ENCODE data around the gene AIFM2. TPM values are rescaled to one million over a fixed set of nuclear protein-coding genes. Genes with fewer than 3 reads are reported as not detected.

AIFM2 gene
- total and polyA plus RNA-seq, 4 donors, result 5.0 to 20.3 (median 9.7) TPM

DNA sequence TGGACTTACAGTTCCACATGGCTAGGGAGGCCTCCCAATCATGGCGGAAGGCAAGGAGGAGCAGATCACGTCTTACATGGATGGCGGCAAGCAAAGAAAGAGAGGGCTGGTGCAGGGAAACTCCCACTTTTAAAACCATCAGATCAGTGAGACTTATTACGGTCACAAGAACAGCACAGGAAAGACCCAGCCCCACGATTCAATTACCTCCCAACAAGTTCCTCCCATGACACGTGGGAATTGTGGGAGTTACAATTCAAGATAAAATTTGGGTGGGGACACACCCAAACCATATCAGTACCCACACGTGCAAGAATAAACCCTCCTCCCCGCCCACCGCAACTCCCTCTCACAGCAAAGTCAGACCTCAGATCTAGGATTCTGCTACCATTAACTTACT, 4.5 kb upstream of the AIFM2 start:
- Histone ChIP-seq H3K4me1 (ENCODE audit: control insufficient read depth in 4 of 4, insufficient read depth in 4 of 4, low read length in 3 of 4) (peaks cover 0 to 8% (median 2%) of the 10 kb centered on the region in 4 donors), H3K27me3 (ENCODE audit: control insufficient read depth in 4 of 4, insufficient read depth in 4 of 4, low read length in 3 of 4) (no peaks in the 10 kb centered on the region), H3K4me3 (ENCODE audit: low read depth in 1 of 3, low read length in 3 of 3) (no peak overlapping the region), H3K27ac (ENCODE audit: low read depth in 1 of 2, low read length in 2 of 2) (no peak overlapping the region), H3K36me3 (ENCODE audit: control insufficient read depth in 4 of 4, insufficient read depth in 3 of 4, low read depth in 1 of 4, low read length in 3 of 4) (peaks cover 0 to 6% (median 2%) of the 10 kb centered on the region in 4 donors), H3K9ac (ENCODE audit: low read depth in 1 of 2, low read length in 2 of 2) (no peak overlapping the region), H3K9me3 (ENCODE audit: control insufficient read depth in 4 of 4, low read length in 3 of 4) (no peaks in the 10 kb centered on the region)
- TF ChIP-seq FOXA1 (IDR thresholded peaks at IDR 0.05) (no peak), SP1 (IDR thresholded peaks at IDR 0.05) (no peak), RXRA (IDR thresholded peaks at IDR 0.05) (no peak)
- WGBS, result 83% methylated on average over 9 of the region's 9 CpGs
- no peak for DNase-seq (ENCODE audit: low spot score)

DNA sequence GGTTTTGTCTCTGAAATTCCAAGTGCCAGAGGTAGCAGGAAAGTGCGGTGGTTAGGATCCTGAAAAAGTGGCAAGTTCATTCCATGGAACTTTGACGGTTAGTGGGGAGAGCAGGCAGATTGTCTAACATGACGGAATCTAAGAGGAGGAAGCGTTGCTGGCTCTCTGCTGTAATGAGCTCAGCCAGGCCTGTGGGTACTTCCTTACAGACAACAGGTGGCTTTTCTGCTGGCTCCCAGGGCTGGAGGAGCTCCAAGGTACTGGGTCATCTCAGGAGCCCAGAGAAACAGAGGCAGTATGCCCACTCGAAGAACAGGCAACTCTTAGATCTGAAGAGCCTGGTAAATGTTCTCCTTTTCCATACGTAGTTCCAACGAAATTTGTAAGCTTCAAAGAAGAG, 3.1 kb upstream of the AIFM2 start:
- WGBS, result 86% methylated on average over 7 of the region's 7 CpGs
- DNase-seq (ENCODE audit: low spot score), result no peak
- Histone ChIP-seq H3K9ac (ENCODE audit: low read depth in 1 of 2, low read length in 2 of 2) (no peak overlapping the region), H3K9me3 (ENCODE audit: control insufficient read depth in 4 of 4, low read length in 3 of 4) (no peaks in the 10 kb centered on the region), H3K4me3 (ENCODE audit: low read depth in 1 of 3, low read length in 3 of 3) (no peak overlapping the region), H3K4me1 (ENCODE audit: control insufficient read depth in 4 of 4, insufficient read depth in 4 of 4, low read length in 3 of 4) (peaks cover 2 to 19% (median 10%) of the 10 kb centered on the region in 4 donors), H3K27me3 (ENCODE audit: control insufficient read depth in 4 of 4, insufficient read depth in 4 of 4, low read length in 3 of 4) (no peaks in the 10 kb centered on the region), H3K27ac (ENCODE audit: low read depth in 1 of 2, low read length in 2 of 2) (no peak overlapping the region), H3K36me3 (ENCODE audit: control insufficient read depth in 4 of 4, insufficient read depth in 3 of 4, low read depth in 1 of 4, low read length in 3 of 4) (peaks cover 0 to 6% (median 2%) of the 10 kb centered on the region in 4 donors)
- TF ChIP-seq YY1 (IDR thresholded peaks at IDR 0.05) (no peak), FOXA1 (IDR thresholded peaks at IDR 0.05) (no peak), HNF4A (conservative IDR thresholded peaks at IDR 0.05) (no peak), JUND (IDR thresholded peaks at IDR 0.05) (no peak), EGR1 (IDR thresholded peaks at IDR 0.05; ENCODE audit: low read depth in 2 of 2) (no peak), TAF1 (conservative IDR thresholded peaks at IDR 0.05) (no peak), HNF4G (IDR thresholded peaks at IDR 0.05) (no peak), SP1 (IDR thresholded peaks at IDR 0.05) (no peak)
- TF ChIP-seq, protein P1, sequence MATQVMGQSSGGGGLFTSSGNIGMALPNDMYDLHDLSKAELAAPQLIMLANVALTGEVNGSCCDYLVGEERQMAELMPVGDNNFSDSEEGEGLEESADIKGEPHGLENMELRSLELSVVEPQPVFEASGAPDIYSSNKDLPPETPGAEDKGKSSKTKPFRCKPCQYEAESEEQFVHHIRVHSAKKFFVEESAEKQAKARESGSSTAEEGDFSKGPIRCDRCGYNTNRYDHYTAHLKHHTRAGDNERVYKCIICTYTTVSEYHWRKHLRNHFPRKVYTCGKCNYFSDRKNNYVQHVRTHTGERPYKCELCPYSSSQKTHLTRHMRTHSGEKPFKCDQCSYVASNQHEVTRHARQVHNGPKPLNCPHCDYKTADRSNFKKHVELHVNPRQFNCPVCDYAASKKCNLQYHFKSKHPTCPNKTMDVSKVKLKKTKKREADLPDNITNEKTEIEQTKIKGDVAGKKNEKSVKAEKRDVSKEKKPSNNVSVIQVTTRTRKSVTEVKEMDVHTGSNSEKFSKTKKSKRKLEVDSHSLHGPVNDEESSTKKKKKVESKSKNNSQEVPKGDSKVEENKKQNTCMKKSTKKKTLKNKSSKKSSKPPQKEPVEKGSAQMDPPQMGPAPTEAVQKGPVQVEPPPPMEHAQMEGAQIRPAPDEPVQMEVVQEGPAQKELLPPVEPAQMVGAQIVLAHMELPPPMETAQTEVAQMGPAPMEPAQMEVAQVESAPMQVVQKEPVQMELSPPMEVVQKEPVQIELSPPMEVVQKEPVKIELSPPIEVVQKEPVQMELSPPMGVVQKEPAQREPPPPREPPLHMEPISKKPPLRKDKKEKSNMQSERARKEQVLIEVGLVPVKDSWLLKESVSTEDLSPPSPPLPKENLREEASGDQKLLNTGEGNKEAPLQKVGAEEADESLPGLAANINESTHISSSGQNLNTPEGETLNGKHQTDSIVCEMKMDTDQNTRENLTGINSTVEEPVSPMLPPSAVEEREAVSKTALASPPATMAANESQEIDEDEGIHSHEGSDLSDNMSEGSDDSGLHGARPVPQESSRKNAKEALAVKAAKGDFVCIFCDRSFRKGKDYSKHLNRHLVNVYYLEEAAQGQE (IDR thresholded peaks at IDR 0.05), result no peak
- TF ChIP-seq, protein P2, sequence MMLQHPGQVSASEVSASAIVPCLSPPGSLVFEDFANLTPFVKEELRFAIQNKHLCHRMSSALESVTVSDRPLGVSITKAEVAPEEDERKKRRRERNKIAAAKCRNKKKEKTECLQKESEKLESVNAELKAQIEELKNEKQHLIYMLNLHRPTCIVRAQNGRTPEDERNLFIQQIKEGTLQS (IDR thresholded peaks at IDR 0.05), result no peak
- TF ChIP-seq, protein P3, sequence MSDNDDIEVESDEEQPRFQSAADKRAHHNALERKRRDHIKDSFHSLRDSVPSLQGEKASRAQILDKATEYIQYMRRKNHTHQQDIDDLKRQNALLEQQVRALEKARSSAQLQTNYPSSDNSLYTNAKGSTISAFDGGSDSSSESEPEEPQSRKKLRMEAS (IDR thresholded peaks at IDR 0.05), result no peak
- TF ChIP-seq, protein P4, sequence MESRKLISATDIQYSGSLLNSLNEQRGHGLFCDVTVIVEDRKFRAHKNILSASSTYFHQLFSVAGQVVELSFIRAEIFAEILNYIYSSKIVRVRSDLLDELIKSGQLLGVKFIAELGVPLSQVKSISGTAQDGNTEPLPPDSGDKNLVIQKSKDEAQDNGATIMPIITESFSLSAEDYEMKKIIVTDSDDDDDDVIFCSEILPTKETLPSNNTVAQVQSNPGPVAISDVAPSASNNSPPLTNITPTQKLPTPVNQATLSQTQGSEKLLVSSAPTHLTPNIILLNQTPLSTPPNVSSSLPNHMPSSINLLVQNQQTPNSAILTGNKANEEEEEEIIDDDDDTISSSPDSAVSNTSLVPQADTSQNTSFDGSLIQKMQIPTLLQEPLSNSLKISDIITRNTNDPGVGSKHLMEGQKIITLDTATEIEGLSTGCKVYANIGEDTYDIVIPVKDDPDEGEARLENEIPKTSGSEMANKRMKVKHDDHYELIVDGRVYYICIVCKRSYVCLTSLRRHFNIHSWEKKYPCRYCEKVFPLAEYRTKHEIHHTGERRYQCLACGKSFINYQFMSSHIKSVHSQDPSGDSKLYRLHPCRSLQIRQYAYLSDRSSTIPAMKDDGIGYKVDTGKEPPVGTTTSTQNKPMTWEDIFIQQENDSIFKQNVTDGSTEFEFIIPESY (IDR thresholded peaks at IDR 0.05), result no peak

DNA sequence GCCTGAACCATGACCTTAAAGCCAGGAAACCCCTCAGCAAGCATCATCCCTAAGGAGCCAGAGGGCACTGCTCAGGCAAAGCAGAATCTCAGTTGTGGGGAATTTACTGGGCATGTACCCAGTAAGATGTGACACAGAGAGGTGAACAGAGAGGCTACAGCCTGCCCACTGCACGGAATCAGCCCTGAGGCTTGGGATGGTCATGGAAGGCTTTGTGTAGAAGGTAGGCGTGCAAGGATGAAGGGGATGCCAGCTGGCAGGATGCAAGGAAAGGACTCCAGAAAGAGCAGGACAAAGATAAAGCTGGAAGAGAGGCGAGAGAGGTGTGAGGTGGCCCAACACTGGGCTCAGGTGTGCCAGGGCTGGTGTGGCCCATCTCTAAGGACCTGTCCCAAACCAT, 2.4 kb upstream of the AIFM2 start:
- Histone ChIP-seq H3K4me3 (ENCODE audit: low read depth in 1 of 3, low read length in 3 of 3) (no peak overlapping the region), H3K27ac (ENCODE audit: low read depth in 1 of 2, low read length in 2 of 2) (no peak overlapping the region), H3K36me3 (ENCODE audit: control insufficient read depth in 4 of 4, insufficient read depth in 3 of 4, low read depth in 1 of 4, low read length in 3 of 4) (peaks cover 0 to 6% (median 2%) of the 10 kb centered on the region in 4 donors), H3K27me3 (ENCODE audit: control insufficient read depth in 4 of 4, insufficient read depth in 4 of 4, low read length in 3 of 4) (no peaks in the 10 kb centered on the region), H3K4me1 (ENCODE audit: control insufficient read depth in 4 of 4, insufficient read depth in 4 of 4, low read length in 3 of 4) (peaks cover 2 to 20% (median 10%) of the 10 kb centered on the region in 4 donors), H3K9me3 (ENCODE audit: control insufficient read depth in 4 of 4, low read length in 3 of 4) (no peaks in the 10 kb centered on the region), H3K9ac (ENCODE audit: low read depth in 1 of 2, low read length in 2 of 2) (no peak overlapping the region)
- DNase-seq (ENCODE audit: low spot score), result no peak
- WGBS, result 94% methylated on average over 3 of the region's 3 CpGs
- TF ChIP-seq GABPA (IDR thresholded peaks at IDR 0.05 in 1 of 2, conservative IDR thresholded peaks at IDR 0.05 in 1 of 2) (no peak), FOXA2 (IDR thresholded peaks at IDR 0.05) (no peak), HNF4A (conservative IDR thresholded peaks at IDR 0.05) (no peak), RXRA (IDR thresholded peaks at IDR 0.05) (no peak), FOXA1 (IDR thresholded peaks at IDR 0.05) (no peak), EGR1 (IDR thresholded peaks at IDR 0.05; ENCODE audit: low read depth in 2 of 2) (no peak), YY1 (IDR thresholded peaks at IDR 0.05) (no peak)
- TF ChIP-seq, protein P5, sequence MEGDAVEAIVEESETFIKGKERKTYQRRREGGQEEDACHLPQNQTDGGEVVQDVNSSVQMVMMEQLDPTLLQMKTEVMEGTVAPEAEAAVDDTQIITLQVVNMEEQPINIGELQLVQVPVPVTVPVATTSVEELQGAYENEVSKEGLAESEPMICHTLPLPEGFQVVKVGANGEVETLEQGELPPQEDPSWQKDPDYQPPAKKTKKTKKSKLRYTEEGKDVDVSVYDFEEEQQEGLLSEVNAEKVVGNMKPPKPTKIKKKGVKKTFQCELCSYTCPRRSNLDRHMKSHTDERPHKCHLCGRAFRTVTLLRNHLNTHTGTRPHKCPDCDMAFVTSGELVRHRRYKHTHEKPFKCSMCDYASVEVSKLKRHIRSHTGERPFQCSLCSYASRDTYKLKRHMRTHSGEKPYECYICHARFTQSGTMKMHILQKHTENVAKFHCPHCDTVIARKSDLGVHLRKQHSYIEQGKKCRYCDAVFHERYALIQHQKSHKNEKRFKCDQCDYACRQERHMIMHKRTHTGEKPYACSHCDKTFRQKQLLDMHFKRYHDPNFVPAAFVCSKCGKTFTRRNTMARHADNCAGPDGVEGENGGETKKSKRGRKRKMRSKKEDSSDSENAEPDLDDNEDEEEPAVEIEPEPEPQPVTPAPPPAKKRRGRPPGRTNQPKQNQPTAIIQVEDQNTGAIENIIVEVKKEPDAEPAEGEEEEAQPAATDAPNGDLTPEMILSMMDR (IDR thresholded peaks at IDR 0.05; ENCODE audit: low read depth, low read length, missing input control), result no peak
- TF ChIP-seq, protein P2 (IDR thresholded peaks at IDR 0.05), result no peak

Data from liver (tissue), 9 donors.